Activated CD8-positive, alpha-beta memory T cell treated with anti-CD3 and anti-CD28 coated beads for 4 hours (primary cell): ENCODE measurements around the gene IRS1.

Source experiments
- DNase-seq, 2 donors: peaks; one replicate each; pipeline ENCODE4 v3.0.0-alpha.2; 2020; ENCODE audit warnings: low read depth in 2 of 2

IRS1 gene

DNA sequence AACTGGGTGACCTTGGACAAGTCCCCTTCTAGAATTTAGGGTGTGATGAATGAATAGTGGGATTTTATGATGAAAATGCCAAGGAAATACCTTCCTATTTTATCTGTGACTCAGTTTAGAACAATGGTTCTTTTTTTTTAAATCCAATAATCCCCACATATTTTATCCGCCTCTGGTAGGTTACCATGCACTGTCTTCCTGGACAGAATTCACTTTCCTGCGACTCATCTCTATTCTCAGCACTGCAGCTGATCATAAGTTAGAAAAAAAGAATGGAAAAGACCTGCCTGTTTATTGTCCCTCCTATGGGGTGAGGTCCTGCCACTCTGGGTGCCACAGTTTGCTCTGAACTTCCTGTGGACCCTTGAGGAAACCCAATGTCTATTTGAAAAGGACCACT, 73.1 kb downstream of the IRS1 start:
- no peak for DNase-seq

DNA sequence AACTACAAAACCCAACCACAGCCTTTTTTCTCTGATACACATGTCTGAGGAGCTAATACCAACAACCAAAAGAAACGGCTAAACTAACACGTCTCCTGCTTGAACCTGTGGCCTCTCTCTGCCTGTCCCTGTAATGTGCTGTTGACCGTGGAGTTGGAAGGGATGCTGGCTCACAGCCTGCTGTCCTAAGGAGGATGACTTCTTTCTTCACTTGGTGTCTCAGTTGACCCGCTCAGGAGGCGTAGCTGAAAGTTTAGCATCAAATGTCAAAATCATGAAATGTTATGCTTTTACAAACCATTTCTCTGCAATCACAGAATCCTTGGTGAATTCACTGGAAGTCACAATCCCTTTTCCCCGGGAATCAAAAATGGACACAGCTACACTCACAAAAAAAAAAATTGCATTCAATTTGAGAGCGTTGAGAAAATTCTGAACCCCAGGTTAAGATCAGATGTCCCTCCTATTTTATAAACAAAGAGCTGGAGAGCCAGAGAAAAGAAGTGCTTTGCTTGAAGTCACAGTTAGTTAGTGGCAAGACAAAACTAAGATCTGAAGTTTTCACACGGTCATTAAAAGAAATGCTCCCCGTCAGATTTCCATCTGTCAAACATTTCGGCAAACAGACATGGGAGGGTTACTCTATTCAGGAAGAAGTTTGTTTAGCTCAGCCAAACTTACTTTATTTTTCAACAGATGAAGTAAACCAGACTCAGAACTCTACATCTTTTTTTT, 74.3 kb downstream of the IRS1 start:
- no peak for DNase-seq

DNA sequence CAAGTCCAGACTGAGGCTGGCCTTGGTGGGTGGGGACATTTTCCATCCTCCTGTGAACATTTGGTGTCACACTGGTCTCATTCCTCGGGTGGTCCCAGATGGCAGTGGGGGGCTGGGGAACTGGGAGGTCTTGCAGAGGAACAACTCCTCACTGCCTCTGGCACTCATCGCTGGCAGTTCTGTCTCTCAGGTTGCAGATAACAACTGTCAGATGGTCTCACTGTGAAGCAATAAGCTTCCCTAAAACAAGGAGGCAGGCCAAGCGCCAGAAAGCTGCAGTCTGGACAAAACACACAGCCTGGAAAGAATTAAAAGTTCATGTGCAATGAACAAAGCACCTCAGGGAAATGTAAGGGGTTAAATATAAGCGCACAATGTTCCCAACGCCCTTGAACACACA, 78.1 kb downstream of the IRS1 start:
- DNase-seq: no peak

DNA sequence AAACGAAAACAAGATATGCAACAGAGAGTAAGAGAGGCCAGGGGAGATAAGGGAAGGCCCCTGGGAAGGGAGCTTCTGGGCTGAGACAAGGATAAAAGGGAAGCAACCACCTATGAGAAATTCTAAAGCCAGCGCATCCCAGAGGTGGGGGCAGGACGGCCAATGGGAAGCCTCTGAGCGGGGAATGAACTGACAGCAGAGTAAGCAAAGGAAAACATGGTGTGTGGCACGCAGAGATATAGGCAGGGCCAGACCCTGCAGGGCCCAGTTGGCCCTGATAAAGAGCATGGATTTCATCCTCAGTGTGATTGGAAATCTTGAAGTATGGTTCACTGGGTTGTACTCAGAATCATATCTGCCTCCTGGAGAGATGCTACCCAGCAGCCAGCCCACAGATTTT, 78.7 kb downstream of the IRS1 start:
- DNase-seq: no peak

DNA sequence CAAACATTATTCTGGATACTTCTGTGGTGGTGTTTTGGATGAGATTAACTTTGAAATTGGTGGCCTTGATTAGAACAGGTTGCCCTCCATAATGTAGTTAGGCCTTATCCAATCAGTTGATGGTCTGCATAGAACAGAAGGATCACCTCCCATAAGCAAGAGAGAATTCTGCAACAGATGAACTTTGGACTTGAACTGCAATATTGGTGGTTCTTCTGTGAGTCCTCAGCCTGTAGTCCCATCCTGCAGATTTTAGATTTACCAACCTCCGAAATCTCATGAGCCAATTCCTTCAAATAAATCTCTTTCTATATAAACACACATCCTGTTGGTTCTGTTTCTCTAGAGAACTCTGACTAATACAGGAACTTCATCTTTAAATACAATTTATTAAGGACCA, 81.9 kb downstream of the IRS1 start:
- DNase-seq: no peak

DNA sequence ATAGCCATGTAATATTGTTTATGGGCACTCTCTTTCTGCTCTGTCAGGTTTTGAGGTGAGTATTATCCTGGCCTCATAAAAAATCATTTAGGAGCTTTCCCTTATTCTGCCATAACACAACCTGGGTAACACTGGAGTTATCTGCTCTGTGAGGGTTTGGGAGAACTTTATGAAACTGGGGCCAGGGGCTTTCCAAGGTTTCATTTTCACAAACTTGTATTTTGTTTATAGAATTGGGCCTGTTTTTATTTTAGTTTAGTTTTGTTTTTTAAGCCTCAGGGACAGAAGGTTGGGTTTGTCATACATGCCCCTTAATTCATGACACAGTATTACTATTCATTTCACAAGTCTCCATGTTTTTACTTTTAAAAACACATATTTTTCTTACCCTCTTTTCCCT, 83.5 kb downstream of the IRS1 start:
- no peak for DNase-seq

DNA sequence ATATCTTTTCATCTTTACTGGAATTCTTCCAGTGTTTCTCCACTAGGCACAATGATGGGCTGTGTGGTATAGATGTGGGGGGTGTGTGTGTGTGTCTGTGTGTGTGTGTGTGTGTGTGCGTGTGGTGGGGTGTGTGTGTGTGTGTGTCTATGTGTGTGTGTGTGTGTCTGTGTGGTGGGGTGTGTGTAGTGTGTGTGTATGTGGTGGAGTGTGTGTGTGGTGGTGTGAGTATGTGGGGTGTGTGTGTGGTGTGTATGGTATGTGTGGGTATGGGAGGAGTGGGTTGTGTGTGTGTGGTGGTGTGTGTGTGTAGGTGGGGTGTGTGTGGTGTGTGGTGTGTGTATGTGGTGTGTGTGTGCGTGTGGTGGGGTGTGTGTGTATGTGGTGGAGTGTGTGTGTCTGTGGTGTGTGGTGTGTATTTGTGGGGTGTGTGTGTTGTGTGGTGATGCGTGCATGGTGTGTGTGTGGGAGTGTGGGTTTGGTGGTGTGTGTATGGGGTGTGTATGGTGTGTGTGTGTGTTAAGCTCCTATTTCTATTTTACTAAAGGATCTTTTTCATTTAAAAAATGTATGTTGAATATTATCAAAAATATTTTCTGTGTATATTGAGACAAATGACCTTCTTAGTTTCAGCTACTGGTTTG, 84.2 kb downstream of the IRS1 start:
- DNase-seq: no peak

DNA sequence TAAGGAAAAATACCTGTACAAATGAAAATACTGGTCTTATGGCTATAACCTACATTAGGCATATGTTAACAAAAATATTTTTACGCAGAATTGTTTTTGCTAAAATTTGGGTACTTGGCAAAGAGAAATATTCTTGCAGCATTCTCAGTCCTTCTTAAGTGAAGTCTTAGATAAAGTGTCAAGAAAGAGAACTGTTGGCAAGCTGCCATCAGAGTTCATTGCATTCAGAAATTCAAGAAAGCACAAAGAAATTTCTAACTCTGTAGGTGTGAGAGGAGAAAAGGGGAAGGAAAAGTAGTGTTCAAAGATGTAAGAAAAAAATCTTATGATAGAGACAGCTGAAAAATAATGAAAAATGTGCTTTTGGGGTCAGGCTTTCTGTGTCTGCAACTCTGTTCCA, 86.7 kb downstream of the IRS1 start:
- no peak for DNase-seq

DNA sequence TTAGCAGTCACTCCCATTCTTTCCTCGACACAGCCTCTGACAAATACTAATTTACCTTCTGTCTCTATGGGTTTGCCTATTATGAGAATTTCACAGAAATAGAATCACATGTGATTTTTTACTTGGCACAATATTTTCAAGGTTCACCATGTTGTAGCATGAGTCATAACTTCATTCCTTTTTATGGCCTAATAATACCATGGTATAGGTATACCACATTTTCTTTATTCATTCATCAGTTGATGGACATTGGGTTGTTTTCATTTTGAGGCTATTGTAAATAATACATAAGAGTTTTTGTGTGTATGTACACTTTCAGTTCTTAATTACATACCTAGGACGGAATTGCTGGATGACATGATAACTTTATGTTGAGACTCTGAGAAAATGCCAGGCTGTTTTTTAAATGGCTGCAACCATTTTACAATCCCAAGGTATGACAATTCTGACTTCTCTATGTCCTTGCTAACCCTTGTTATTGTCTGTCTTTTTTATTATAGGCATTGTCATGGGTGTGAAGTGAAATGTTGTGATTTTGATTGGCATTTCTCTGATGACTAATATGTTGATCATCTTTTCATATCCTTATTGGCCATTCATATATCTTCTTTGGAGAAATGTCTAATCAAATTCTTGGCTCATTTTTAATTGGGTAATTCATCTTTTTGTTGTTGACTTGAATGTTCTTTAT, 87.9 kb downstream of the IRS1 start:
- DNase-seq: no peak

DNA sequence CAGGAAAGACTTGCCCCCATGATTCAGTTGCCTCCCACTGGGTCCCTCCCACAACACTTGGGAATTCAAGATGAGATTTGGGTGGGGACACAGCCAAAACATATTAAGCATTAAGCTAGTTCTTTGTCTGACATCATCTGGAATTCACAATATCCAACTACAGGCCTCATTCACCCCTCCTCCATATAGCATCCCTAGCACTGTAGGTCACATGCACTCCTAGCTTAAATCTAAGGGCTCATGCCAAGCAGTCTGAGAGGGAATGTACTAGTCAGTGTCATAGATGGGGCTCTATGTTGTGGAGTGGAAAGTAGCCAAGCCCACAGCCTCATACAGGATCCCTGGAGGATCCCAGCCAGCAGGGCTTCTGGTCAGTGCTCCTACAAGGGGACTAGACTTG, 92.1 kb downstream of the IRS1 start:
- DNase-seq: no peak

DNA sequence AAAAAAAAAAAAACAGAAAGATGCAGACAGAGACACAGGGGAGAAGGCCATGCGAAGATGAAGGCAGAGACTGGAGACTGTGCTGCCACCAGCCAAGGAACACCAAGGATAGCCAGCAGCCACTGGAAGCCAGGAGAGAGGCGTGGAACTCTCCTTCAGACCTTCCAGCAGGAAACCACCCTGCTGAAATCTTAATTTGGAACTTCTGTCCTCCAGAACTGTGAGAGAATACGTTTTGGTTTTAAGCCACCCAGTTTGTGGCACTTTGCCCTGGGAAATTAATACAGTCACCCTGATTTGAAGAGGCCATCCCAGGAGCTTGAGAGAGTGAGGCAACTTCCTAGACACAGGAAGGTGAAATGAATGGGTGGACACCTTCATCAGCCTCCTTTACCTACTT, 93.7 kb downstream of the IRS1 start:
- DNase-seq: no peak

DNA sequence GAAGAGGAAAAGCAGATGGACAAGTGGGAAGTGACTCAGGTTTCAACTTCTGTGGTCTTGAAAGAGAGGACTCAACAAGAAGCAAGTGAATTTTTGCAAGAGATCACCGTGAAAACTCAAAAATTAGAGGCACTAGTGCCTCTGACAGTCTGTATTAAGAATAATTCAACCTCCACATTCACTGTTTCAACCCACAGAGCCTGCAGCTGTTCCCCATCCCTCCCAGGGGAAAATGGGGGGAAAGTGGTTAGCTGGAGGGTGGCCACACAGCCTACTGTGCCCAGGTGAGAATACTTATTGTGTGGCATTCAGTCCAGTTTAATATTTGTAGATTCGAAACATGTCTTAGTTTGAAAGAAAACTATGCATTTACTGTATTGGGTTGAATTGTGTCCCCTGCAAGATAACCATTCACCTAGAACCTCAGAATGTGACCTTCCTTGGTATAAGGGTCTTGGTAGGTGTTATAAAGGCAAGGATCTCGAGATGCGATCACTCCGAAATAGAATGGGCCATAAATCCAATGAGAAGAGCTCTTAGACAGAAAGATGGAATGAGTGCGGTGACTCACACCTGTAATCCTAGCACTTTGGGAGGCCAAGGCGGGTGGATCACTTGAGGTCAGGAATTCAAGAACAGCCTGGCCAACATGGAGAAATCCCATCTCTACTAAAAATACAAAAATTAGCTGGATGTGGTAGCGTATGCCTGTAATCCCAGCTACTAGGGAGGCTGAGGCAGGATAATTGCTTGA, 94.3 kb downstream of the IRS1 start:
- no peak for DNase-seq

DNA sequence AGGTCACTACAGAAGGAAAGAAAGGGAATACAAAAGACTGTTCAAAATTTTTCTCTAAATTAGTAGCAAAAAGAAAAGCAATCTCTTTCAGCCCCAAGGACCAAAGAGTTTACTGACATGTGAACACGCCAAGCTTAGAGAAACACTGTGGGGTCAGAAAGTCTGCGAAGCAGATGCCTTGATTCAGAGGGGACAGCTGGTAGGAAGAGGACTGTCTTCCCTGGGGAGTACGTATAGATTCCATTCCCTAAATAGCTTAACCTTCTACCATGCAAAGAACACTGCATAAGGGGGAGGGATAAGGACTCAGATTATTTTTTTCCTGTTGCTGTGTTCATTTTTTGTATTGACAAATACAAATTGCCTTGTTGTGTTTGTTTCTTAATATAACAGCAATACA, 96.1 kb downstream of the IRS1 start:
- DNase-seq: no peak

DNA sequence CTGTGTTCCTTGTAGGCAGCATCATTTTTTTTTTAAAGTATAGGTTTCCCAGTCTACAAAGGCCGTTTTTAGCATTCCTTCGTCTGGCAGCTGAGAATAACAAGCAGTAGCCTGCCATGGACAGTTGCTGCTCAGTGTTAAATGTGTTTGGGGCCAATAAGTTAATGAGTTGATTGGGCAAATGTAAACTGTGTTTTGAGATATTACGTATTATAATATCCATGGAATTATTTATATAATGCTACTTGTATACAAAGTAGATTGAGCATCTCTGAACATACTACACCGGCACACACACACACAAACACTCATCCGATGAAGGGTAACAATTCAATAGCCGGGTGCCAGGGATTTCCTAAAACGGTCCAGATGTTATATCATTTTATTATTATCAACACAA, 97.2 kb downstream of the IRS1 start:
- DNase-seq: no peak

DNA sequence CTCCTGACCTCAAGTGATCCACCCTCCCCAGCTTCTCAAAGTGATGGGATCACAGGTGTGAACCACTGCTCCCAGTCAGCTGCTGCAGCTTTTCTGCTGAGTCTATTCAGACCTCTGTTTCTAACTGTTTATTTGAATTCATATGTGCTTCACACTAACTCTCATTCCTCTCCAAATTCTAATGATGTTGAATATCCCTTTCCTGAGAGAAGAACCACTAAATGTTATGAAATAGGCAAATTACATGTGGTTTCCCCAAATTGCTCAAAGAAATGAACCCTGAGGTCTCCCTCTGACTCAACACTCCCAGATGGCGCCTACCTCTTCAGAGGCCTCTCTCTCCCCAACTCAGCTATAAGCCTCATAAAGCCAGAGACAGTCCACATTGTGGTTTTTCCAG, 98.6 kb downstream of the IRS1 start:
- no peak for DNase-seq

DNA sequence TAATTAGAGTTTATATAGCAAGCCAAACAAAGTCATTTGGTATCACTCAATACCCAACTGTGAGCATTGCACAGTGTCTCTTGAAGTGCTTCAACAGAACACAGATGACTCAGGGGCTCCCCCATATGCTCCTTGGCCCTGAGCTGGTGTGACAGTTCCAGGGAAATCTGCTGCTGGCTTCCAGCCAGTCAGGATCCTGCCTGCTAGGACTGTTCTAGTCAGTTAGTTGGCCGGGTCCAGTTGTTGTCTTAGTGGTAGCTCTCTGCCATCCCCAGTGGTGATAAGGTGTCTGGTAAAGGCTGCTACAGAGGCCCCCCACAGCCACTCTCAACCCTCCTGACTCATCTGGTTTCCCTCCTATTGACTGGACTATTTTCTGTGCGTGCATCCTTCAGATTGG, 100.3 kb downstream of the IRS1 start:
- DNase-seq: no peak

DNA sequence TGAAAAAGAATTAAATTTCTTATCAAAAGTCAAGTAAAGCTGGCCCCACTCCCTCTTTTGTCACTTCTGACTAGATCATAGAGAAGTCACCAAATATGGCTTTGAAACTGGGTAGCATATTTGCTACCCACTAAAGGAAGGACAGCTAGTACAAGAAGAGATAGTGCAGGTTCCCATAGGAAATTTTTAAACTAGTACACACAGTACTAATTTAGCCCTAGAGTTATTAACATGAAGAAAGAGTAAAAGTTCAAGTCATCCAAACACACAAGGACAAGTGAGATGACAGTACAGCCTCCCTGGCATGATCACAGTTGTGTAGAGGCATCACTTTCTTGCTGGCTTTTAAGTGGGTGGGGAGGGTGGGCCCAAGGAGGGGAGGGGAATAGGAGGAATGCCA, 100.9 kb downstream of the IRS1 start:
- DNase-seq: no peak

DNA sequence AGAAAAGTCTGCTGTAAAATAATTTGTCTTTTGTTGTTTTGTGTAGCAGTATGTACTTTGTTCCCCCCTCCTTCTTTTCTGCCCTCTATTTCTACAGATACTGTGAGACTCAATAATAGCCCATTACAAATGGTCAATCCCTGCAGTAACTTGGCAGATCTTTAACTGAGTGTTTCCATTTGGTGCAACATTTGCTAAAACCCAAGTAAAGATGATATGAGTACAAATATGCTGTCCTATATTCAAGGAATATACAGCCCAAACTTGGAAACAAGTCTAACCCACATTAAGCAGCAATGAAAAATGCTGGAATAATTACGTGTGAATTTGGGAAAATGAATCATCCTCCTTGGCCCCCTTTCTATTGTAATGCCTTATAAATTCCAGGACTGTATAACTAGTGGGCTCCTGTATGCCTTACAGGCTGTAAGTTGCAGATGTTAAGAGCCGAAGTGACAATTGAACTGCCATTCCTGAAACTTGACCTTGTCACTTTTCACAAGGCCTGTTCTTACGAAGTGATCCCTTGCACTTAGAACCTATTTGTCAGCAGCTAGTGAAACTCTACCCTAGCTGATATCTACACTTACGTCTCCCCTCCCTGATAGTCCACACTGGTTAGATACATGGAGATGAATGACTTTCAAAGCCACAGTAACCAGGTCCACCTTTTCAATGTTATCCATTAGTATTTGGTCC, 104.9 kb downstream of the IRS1 start:
- no peak for DNase-seq

DNA sequence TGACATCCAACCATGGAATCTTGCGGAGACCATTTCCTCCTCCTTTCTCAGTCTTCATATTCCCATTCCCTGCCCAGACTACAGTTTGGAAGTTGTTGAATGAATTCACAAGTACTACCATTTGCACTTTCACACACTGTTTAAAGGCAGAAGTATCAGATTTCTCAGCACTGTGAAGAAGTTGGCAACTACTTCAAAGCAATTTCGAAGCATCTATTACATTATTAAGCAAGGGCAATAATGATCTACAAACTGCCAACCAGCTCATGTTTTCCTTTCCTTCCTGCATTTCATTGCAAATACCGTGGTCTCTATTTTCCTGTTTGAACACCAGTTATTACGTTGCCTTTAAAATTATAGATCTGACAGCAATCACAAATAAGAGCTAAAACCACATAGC, 105.5 kb downstream of the IRS1 start:
- DNase-seq: no peak

DNA sequence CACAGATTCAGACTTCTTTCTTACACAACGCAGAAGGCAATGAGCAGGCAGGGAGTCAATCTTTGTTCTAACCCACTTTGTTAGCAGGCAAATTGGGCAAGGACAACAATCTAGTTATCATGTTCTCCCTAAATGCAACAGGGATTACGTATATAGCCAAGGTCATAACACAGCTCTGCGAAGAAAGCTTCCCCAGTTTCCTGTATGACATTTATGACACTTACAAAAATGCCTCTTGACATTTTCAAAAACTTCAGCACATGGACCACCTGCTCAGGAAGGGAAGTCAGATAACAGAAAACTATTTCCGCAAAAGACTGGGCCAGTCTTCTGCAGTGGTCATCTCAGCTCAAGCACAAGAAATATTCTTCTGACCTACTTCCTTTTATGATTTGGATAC, 106.1 kb downstream of the IRS1 start:
- DNase-seq: no peak

DNA sequence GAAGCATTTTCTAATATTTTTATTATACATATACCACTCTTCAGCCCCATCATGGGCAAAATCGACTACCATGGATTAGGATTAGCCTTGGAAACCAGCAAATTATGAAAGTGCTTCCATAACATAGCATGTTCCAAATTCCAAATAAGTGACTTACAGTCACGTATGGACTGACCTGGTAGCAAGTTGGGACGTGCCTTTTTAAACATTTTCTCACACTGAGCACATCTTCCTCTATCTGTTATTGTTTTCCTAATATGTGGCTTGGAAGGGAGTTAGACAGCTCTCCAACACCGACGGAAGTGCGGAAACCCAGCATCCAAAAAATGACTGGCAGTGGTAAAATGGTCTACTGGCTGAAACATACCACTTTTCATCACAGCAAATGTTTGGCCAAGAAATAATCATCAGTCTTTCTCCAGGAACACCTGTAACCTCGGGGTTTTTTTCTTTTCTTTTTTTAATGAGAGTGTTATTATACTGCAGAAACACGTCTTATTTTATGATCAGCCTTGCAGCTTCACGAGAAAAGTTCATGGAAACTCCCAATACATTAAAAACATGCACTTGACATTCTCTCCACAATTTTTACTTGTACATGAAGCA, 107.0 kb downstream of the IRS1 start:
- DNase-seq: no peak

DNA sequence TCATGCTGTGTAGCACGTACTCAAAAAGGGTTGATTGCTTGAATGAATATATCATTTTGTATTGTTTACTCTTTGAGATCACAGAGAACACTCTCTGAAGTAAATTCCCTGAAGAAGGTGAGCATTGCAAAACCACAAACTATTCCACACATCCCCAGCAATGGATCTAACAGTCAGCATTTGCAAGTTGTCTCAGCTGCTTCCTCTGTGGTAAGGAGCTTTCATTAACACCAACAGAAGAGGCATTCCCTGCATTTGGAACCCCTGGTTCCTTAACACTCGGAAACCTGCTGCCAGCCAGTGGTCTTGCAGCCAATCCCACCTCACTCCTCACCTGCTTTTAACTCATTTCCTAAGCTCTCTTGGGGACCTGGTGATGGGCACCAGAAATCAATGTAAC, 108.4 kb downstream of the IRS1 start:
- no peak for DNase-seq
